Fibroblast of lung (primary cell): ENCODE measurements around the gene CCDC149. TPM values are rescaled to one million over a fixed set of nuclear protein-coding genes. Genes with fewer than 3 reads are reported as not detected.
A peak's percentile ranks its signal among the peaks of the same experiment; 100 is the strongest.

Experiments used
- DNase-seq, 2 donors: peaks; one replicate each; pipeline versions ENCODE4 v3.0.0 to v3.0.0-alpha.2; 2010; ENCODE audit warnings: low read depth in 2 of 2
- H2AFZ ChIP-seq: 2 replicates; pipeline ENCODE4 v1.5.1; 2012; ENCODE audit warnings: low read length, control low read depth, inconsistent platforms
- H3K27ac ChIP-seq: 2 replicates; pipeline ENCODE4 v1.5.1; 2011; ENCODE audit warnings: low read length, control low read depth; ENCODE audit not compliant: insufficient read depth
- H3K27me3 ChIP-seq: 2 replicates; pipeline ENCODE4 v1.5.1; 2011; ENCODE audit warnings: mild to moderate bottlenecking, low read length; ENCODE audit not compliant: control insufficient read depth, insufficient read depth
- H3K36me3 ChIP-seq: 2 replicates; pipeline ENCODE4 v1.5.1; 2011; ENCODE audit warnings: low read length; ENCODE audit not compliant: control insufficient read depth, insufficient read depth
- H3K4me1 ChIP-seq: 2 replicates; pipeline ENCODE4 v1.5.1; 2011; ENCODE audit warnings: low read length; ENCODE audit not compliant: control insufficient read depth, insufficient read depth; ENCODE audit errors: extremely low read depth
- H3K4me2 ChIP-seq: 2 replicates; pipeline ENCODE4 v1.5.1; 2011; ENCODE audit warnings: low read length, control low read depth; ENCODE audit not compliant: insufficient read depth; ENCODE audit errors: extremely low read depth
- H3K4me3 ChIP-seq, 4 experiments: fragments of 200-600 bp in 1 of 4; sonication (generic) in 1 of 4; replicated peaks in 1 of 4; 2 replicates each; pipeline ENCODE4 v1.5.1; 2011 to 2016; ENCODE audit warnings: low read length in 4 of 4, low read depth in 3 of 4, mild to moderate bottlenecking in 3 of 4, control low read depth in 2 of 4, inconsistent platforms in 1 of 4, mixed read lengths in 1 of 4; ENCODE audit not compliant: insufficient read depth in 1 of 4; ENCODE audit errors: control extremely low read depth in 1 of 4
- H3K79me2 ChIP-seq: 2 replicates; pipeline ENCODE4 v1.5.1; 2012; ENCODE audit warnings: mild to moderate bottlenecking, low read length, inconsistent platforms; ENCODE audit not compliant: control insufficient read depth, insufficient read depth
- H3K9ac ChIP-seq: 2 replicates; pipeline ENCODE4 v1.5.1; 2011; ENCODE audit warnings: mild to moderate bottlenecking, low read length, control low read depth; ENCODE audit not compliant: insufficient read depth
- H3K9me3 ChIP-seq: 2 replicates; pipeline ENCODE4 v1.5.1; 2012; ENCODE audit warnings: low read depth, low read length; ENCODE audit not compliant: control insufficient read depth, insufficient read depth
- H4K20me1 ChIP-seq: 2 replicates; pipeline ENCODE4 v1.5.1; 2011; ENCODE audit warnings: low read length; ENCODE audit not compliant: control insufficient read depth, insufficient read depth; ENCODE audit errors: extremely low read depth
- CTCF ChIP-seq, 2 donors: IDR thresholded peaks in 1 of 2; conservative IDR thresholded peaks in 1 of 2; 1 replicate in 1 of 2; 2 replicates in 1 of 2; pipeline ENCODE4 v1.5.1; 2011 to 2012; ENCODE audit warnings: low read length in 2 of 2, control low read depth in 1 of 2, inconsistent platforms in 1 of 2, low read depth in 1 of 2, mild to moderate bottlenecking in 1 of 2
- EZH2 ChIP-seq: IDR thresholded peaks from 2 replicates; pipeline ENCODE4 v1.5.1; 2012; ENCODE audit warnings: low read length, control low read depth, mild to moderate bottlenecking; ENCODE audit errors: missing control alignments
- polyA plus RNA-seq, 2 donors: library from polyadenylated mRNA; depleted of rRNA in 1 of 2; stranded (reverse) in 1 of 2; unstranded in 1 of 2; fragments of >200 nt; gene quantifications; 2 replicates each; pipeline ENCODE4 v1.2.1, GENCODE V29; 2011 to 2012; ENCODE audit warnings: missing spikeins in 1 of 2
- total RNA-seq: library from RNA; depleted of rRNA; stranded (reverse); fragments of >200 nt; gene quantifications from 2 replicates; pipeline ENCODE4 v1.2.1, GENCODE V29; 2014

The CCDC149 gene
- total and polyA plus RNA-seq, 2 donors (not counting 1 experiment from before 2014, with no cell fraction given) = 13.9 to 14.6 TPM

DNA sequence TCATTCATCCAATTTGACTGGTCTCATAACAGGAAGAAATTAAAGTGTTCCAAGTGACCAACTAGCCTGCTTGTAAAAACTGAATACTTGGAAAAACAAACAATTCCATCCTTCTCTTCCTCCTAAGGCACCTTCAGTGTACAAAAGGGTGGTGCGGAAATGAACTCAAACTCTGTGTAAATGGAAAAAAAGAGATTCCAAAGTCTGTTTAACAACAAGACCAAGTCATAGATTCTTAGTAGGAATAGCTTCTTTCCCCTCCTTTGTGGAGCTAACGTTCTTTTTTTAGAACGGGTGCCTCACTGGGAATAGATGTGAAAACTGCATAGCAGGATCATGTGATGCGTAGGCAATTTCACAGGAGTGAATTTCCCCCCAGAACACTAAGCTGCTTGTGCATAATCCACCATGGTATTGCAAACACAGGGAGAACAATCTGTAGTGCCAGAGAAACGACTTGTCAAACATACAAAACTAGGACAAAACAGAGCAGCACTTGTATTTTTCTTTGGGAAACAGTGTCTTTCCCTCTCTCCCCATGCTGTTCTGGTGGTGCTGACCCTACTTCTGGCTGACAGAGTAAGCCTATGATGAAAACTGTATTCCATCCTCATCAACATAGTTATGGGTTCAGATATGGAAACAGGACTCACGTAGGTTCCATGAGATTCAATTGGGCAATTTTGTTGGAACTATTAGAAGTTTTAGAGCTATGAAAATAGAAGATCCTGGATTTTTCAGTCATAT, 130.7 kb downstream of the CCDC149 start:
- Histone ChIP-seq H3K4me3 (no peak overlapping the region), H3K9ac (no peak overlapping the region), H3K27ac (no peak overlapping the region), H2AFZ (no peak overlapping the region), H3K4me1 (peaks cover 15% of the 10 kb centered on the region), H3K36me3 (no peaks in the 10 kb centered on the region), H3K9me3 (no peaks in the 10 kb centered on the region), H3K4me2 (no peak overlapping the region), H4K20me1 (no peaks in the 10 kb centered on the region), H3K79me2 (no peaks in the 10 kb centered on the region), H3K27me3 (no peaks in the 10 kb centered on the region)
- DNase-seq = peak in 1 of 2 donors; percentile 21
- no peak for TF ChIP-seq CTCF (conservative IDR thresholded peaks at IDR 0.05 in 1 of 2, IDR thresholded peaks at IDR 0.05 in 1 of 2; ENCODE audit: low read depth in 1 of 2, low read length in 2 of 2)
- TF ChIP-seq EZH2 = no peak

DNA sequence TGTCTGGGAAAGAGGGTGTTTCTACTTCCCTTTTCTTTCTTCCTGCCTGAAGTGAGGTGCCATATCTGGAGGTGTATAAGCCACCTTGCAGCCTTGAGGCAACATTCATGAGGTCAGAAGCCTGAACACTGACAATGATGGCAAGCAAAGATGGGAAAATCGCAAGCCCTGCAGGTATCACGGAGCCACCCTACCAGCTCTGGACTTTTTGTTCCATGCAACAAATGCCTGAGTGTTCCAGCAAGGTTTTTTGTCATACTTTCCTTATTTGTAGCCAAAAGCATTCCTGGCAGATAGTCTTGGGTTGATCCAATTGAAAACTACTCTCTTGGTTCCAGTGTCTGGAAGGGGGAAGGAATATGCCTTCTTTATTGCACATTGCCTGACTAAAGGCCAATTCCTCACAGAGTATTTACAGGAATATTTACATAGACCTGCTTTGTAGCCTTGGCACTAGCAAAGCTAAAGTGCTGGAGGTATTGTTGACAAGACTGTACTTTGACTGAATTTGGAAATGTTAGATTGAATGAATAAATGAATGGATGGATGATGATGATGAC, 131.8 kb downstream of the CCDC149 start:
- Histone ChIP-seq H3K9me3 (no peaks in the 10 kb centered on the region), H3K9ac (no peak overlapping the region), H3K4me2 (no peak overlapping the region), H4K20me1 (no peaks in the 10 kb centered on the region), H3K27ac (no peak overlapping the region), H2AFZ (no peak overlapping the region), H3K79me2 (no peaks in the 10 kb centered on the region), H3K4me1 (peaks cover 15% of the 10 kb centered on the region), H3K36me3 (no peaks in the 10 kb centered on the region), H3K27me3 (no peaks in the 10 kb centered on the region), H3K4me3 (no peak overlapping the region)
- no peak for TF ChIP-seq EZH2
- no peak for TF ChIP-seq CTCF (conservative IDR thresholded peaks at IDR 0.05 in 1 of 2, IDR thresholded peaks at IDR 0.05 in 1 of 2; ENCODE audit: low read depth in 1 of 2, low read length in 2 of 2)
- DNase-seq = no peak

DNA sequence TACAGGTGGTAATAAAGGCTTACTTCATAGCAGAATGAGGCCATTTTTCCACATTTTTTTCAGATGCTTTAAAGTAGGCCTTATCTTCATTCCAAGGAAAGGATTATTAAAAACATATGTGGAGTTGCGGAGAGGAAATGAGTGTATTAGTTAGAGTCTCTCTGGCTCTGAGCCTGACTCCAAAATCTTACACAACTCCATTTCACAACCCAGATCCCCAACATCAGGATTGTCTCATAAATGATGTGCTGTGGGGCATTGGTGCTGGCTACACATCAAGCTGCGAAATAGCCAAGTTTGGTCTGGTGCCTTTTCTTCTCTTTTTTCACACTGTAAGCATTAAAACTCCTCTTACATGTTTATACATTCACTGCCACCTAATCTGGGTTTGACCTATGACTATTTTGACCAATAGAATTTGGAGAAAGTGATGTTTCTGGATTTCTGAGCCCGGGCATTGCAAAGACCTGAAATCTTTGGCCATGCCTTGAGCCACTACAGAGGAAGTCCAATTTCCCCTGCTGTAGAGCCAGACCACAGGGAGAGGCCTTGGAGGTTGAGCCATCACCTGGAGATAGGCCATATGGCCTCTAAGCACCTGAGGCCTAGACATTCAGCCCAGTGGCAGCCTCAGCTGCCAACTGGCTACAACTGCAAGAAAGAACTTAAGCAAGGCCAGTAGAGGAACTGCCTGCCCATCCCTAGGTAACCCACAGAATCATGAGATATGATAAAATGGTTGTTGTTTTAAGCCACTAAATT, 134.2 kb downstream of the CCDC149 start:
- H3K79me2 ChIP-seq = no peaks in the 10 kb centered on the region
- DNase-seq = peak; percentile 97 to 99
- H3K4me1 ChIP-seq = peaks cover 15% of the 10 kb centered on the region
- H3K9me3 ChIP-seq = no peaks in the 10 kb centered on the region
- peak overlapping the region; percentile 9 for H3K4me2 ChIP-seq
- H2AFZ ChIP-seq = no peak overlapping the region
- peak overlapping the region; percentile 55 for H3K27ac ChIP-seq
- H3K9ac ChIP-seq = no peak overlapping the region
- no peaks in the 10 kb centered on the region for H4K20me1 ChIP-seq
- H3K36me3 ChIP-seq = no peaks in the 10 kb centered on the region
- TF ChIP-seq CTCF (conservative IDR thresholded peaks at IDR 0.05 in 1 of 2, IDR thresholded peaks at IDR 0.05 in 1 of 2; ENCODE audit: low read depth in 1 of 2, low read length in 2 of 2) = no peak
- no peak for TF ChIP-seq EZH2
- no peaks in the 10 kb centered on the region for H3K27me3 ChIP-seq
- H3K4me3 ChIP-seq = no peak overlapping the region
